CD4-positive, alpha-beta memory T cell (primary cell): ENCODE data around the gene ODF2. TPM values are rescaled to one million over a fixed set of nuclear protein-coding genes. Genes with fewer than 3 reads are reported as not detected.
"Not testable (repeated sequence)": the region's sequence is repeated elsewhere in the genome, so short reads cannot be mapped to it uniquely, and the experiment has no call there.

Experiments
- CTCF ChIA-PET: fragments of 350-600 bp; sonication (Branson Sonifier 250); formaldehyde crosslinking; loops from one replicate; lab custom pipeline; 2021; ENCODE audit warnings: inconsistent platforms; ENCODE audit not compliant: partially characterized antibody; lab: Charles Lee
- POLR2A ChIA-PET: fragments of 350-600 bp; sonication (Branson Sonifier 250); formaldehyde crosslinking; loops from one replicate; lab custom pipeline; 2021; ENCODE audit not compliant: partially characterized antibody; lab: Charles Lee
- DNase-seq, 5 donors: peaks; one replicate each; pipeline versions ENCODE4 v3.0.0 to v3.0.0-alpha.2; 2020 to 2022; ENCODE audit warnings: mixed read lengths in 1 of 5
- H3K27ac ChIP-seq: one replicate; pipeline ENCODE4 v1.7.0; 2013; ENCODE audit warnings: low read depth, low read length
- H3K27me3 ChIP-seq: 2 replicates; pipeline ENCODE4 v1.7.0; 2013; ENCODE audit warnings: mild to moderate bottlenecking, low read length, moderate library complexity; ENCODE audit not compliant: insufficient read depth
- H3K36me3 ChIP-seq: 2 replicates; pipeline ENCODE4 v1.7.0; 2013; ENCODE audit warnings: mild to moderate bottlenecking, low read length, moderate library complexity; ENCODE audit not compliant: insufficient read depth
- H3K4me1 ChIP-seq: 2 replicates; pipeline ENCODE4 v1.7.0; 2013; ENCODE audit warnings: mild to moderate bottlenecking, low read length, moderate library complexity; ENCODE audit not compliant: insufficient read depth
- H3K4me3 ChIP-seq, 2 donors: one replicate each; pipeline ENCODE4 v1.7.0; 2013; ENCODE audit warnings: low read length in 2 of 2, mild to moderate bottlenecking in 1 of 2
- H3K9me3 ChIP-seq, 2 donors: one replicate each; pipeline ENCODE4 v1.7.0; 2013; ENCODE audit warnings: low read length in 2 of 2, control low read depth in 1 of 2; ENCODE audit not compliant: control insufficient read depth in 1 of 2
- H3K27ac Mint-ChIP-seq, 7 donors: one replicate each; pipeline ENCODE4 v1.8.0; 2020 to 2021; ENCODE audit warnings: mixed read lengths in 7 of 7, mild to moderate bottlenecking in 6 of 7, inconsistent platforms in 3 of 7, moderate library complexity in 3 of 7
- H3K27me3 Mint-ChIP-seq, 2 donors: one replicate each; pipeline ENCODE4 v1.8.0; 2020 to 2021; ENCODE audit warnings: mixed read lengths in 2 of 2
- H3K36me3 Mint-ChIP-seq, 2 donors: one replicate each; pipeline ENCODE4 v1.8.0; 2020 to 2021; ENCODE audit warnings: mixed read lengths in 2 of 2, inconsistent platforms in 1 of 2, mild to moderate bottlenecking in 1 of 2
- H3K4me1 Mint-ChIP-seq, 4 donors: one replicate each; pipeline ENCODE4 v1.8.0; 2020 to 2021; ENCODE audit warnings: mixed read lengths in 4 of 4, mild to moderate bottlenecking in 1 of 4
- H3K4me3 Mint-ChIP-seq, 8 donors: one replicate each; pipeline ENCODE4 v1.8.0; 2020 to 2021; ENCODE audit warnings: mixed read lengths in 8 of 8, mild to moderate bottlenecking in 7 of 8, moderate library complexity in 6 of 8, inconsistent platforms in 3 of 8
- H3K9me3 Mint-ChIP-seq, 8 donors: one replicate each; pipeline ENCODE4 v1.8.0; 2020 to 2021; ENCODE audit warnings: mixed read lengths in 8 of 8, mild to moderate bottlenecking in 5 of 8, inconsistent platforms in 3 of 8, moderate library complexity in 1 of 8
- intact Hi-C: fragments of 100-400 bp; cut with micrococcal nuclease; formaldehyde crosslinking; loops from one replicate; pipeline ENCODE4 v1.15.1; 2023
- polyA plus RNA-seq, 2 donors: library from polyadenylated mRNA; unstranded; fragments of 300-500 nt; fragmentation: Illumina TruSeq; gene quantifications; one replicate each; pipeline ENCODE4 v1.2.3, GENCODE V29; 2021
- total RNA-seq, 2 experiments: library from RNA; stranded (reverse); gene quantifications; one replicate each; pipeline ENCODE4 v1.2.3, GENCODE V29; 2021

Gene ODF2
- total and polyA plus RNA-seq, 4 experiments from 2014 or later: 10.0 to 33.6 (median 28.5) TPM

GRCh38 chr9:128422783-128423150 lies 33.0 kb upstream of the ODF2 start:
- Mint-ChIP-seq H3K4me1 (peaks cover 0 to 13% (median 8%) of the 10 kb centered on the region in 4 donors), H3K27me3 (peaks cover 6% of the 10 kb centered on the region in 2 donors), H3K4me3 (peak overlapping the region in 3 of 8 donors; percentile 12 to 33 (median 25)), H3K36me3 (no peaks in the 10 kb centered on the region), H3K27ac (peak overlapping the region in 2 of 7 donors; percentile 25 to 32), H3K9me3 (no peaks in the 10 kb centered on the region)
- H3K27me3 ChIP-seq: peaks cover 5% of the 10 kb centered on the region
- no peaks in the 10 kb centered on the region for H3K36me3 ChIP-seq
- no peak overlapping the region for H3K4me3 ChIP-seq
- ChIA-PET CTCF (interaction anchor here (0.7 kb wide), 1 partner anchor 9 kb away, joined by 3 read pairs; no protein-coding TSS in a partner anchor), POLR2A (no interaction called here)
- no peak for DNase-seq
- H3K4me1 ChIP-seq: peaks cover 14% of the 10 kb centered on the region
- intact Hi-C loops: no loop called here
- no peaks in the 10 kb centered on the region for H3K9me3 ChIP-seq
- H3K27ac ChIP-seq: no peak overlapping the region

GRCh38 chr9:128423356-128423755 lies 32.5 kb upstream of the ODF2 start:
- Mint-ChIP-seq H3K4me1 (peaks cover 0 to 13% (median 8%) of the 10 kb centered on the region in 4 donors), H3K4me3 (peak overlapping the region in 1 of 8 donors; percentile 25), H3K27ac (peak overlapping the region in 1 of 7 donors; percentile 25)
- H3K9me3 Mint-ChIP-seq, H3K36me3 Mint-ChIP-seq, H3K4me3 ChIP-seq, H3K27me3 Mint-ChIP-seq, H3K9me3 ChIP-seq, H3K36me3 ChIP-seq, H3K27ac ChIP-seq, POLR2A ChIA-PET, DNase-seq, H3K27me3 ChIP-seq, intact Hi-C loops: not testable (repeated sequence)
- peaks cover 14% of the 10 kb centered on the region for H3K4me1 ChIP-seq
- CTCF ChIA-PET: interaction anchor here (0.7 kb wide), 1 partner anchor 10 kb away, joined by 3 read pairs; no protein-coding TSS in a partner anchor

DNA sequence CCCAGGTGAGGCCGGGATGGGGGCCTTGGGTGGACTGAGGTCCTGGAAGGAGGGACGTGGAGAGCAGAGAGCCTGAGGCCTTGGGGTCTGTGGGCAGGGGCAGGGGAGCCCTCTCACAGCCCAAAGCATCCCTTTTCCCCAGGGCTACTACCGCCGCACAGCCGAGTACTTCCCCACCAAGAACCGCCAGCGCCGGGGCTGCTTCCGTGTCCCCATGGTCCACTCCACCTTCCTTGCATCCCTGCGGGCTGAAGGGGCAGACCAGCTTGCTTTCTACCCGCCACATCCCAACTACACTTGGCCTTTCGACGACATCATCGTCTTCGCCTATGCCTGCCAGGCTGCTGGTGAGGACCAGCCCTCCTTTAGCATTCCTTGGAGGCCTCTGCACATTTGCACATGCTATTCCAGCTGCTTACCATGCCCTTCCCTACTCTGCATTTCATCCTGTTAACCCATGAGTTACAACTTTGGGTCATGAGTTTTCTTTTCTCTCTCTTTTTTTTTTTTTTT lies 31.5 kb upstream of the ODF2 start:
- CTCF ChIA-PET: no interaction called here

GRCh38 chr9:128428644-128429512 lies 26.9 kb upstream of the ODF2 start:
- Histone ChIP-seq H3K4me3 (no peak overlapping the region), H3K27me3 (no peaks in the 10 kb centered on the region), H3K9me3 (no peaks in the 10 kb centered on the region), H3K36me3 (no peaks in the 10 kb centered on the region), H3K27ac (no peak overlapping the region), H3K4me1 (no peaks in the 10 kb centered on the region)
- intact Hi-C loops: no loop called here
- POLR2A ChIA-PET: no interaction called here
- DNase-seq: no peak
- Mint-ChIP-seq H3K4me3 (no peak overlapping the region), H3K27ac (no peak overlapping the region), H3K27me3 (no peaks in the 10 kb centered on the region), H3K9me3 (no peaks in the 10 kb centered on the region), H3K36me3 (no peaks in the 10 kb centered on the region), H3K4me1 (no peaks in the 10 kb centered on the region)
- CTCF ChIA-PET: interaction anchor here (0.9 to 2.6 kb wide), 3 partner anchors 9 to 12 kb away, joined by 3 to 6 read pairs (median 6); no protein-coding TSS in a partner anchor

More for the DNA sequence above, 31.5 kb upstream of the ODF2 start:
- Histone ChIP-seq H3K27me3 (no peaks in the 10 kb centered on the region), H3K4me3 (no peak overlapping the region), H3K36me3 (no peaks in the 10 kb centered on the region), H3K9me3 (no peaks in the 10 kb centered on the region), H3K27ac (no peak overlapping the region), H3K4me1 (peaks cover 8% of the 10 kb centered on the region)
- no peaks in the 10 kb centered on the region for H3K9me3 Mint-ChIP-seq
- peaks cover 0 to 8% (median 5%) of the 10 kb centered on the region in 4 donors for H3K4me1 Mint-ChIP-seq
- H3K4me3 Mint-ChIP-seq: no peak overlapping the region
- POLR2A ChIA-PET: no interaction called here
- H3K27me3 Mint-ChIP-seq: peaks cover 0 to under 1% of the 10 kb centered on the region in 2 donors
- intact Hi-C loops: no loop called here
- no peak for DNase-seq
- peak overlapping the region in 1 of 7 donors; percentile 31 for H3K27ac Mint-ChIP-seq
- H3K36me3 Mint-ChIP-seq: no peaks in the 10 kb centered on the region

DNA sequence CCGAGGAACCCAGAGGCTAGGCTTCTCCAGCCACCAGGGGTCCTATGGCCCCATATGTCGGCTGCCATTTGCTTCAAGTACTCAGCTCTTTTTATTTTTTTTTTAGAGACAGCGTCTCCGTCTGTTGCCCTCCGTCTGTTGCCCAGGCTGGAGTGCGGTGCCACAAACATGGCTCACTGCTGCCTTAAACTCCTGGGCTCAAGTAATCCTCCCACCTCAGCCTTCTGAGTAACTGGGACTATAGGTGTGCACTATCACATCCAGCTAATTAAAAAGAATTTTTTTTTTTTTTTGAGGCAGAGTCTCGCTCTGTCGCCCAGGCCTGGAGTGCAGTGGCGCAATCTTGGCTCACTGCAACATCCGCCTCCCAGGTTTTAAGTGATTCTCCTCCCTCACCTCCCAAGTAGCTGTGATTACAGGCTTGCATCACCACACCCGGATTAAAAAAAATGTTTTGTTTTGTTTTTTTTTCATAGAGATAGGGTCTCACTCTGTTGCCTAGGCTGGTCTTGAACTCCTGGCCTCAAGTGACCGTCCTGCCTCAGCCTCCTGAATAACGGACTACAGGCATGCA lies 26.2 kb upstream of the ODF2 start:
- Mint-ChIP-seq H3K27ac (no peak overlapping the region), H3K4me3 (no peak overlapping the region), H3K4me1 (no peaks in the 10 kb centered on the region), H3K27me3 (no peaks in the 10 kb centered on the region), H3K36me3 (no peaks in the 10 kb centered on the region), H3K9me3 (no peaks in the 10 kb centered on the region)
- Histone ChIP-seq H3K27me3 (no peaks in the 10 kb centered on the region), H3K9me3 (no peaks in the 10 kb centered on the region), H3K36me3 (no peaks in the 10 kb centered on the region), H3K4me1 (no peaks in the 10 kb centered on the region), H3K4me3 (no peak overlapping the region), H3K27ac (no peak overlapping the region)
- intact Hi-C loops: no loop called here
- CTCF ChIA-PET: interaction anchor here (0.9 to 1.0 kb wide), 3 partner anchors 9 to 10 kb away, joined by 3 to 6 read pairs (median 4); no protein-coding TSS in a partner anchor
- no peak for DNase-seq
- POLR2A ChIA-PET: no interaction called here

- Histone ChIP-seq H3K4me3 (no peak overlapping the region), H3K27ac (no peak overlapping the region), H3K36me3 (no peaks in the 10 kb centered on the region), H3K4me1 (no peaks in the 10 kb centered on the region), H3K9me3 (no peaks in the 10 kb centered on the region), H3K27me3 (no peaks in the 10 kb centered on the region)
- Mint-ChIP-seq H3K27me3 (no peaks in the 10 kb centered on the region), H3K36me3 (no peaks in the 10 kb centered on the region), H3K4me3 (no peak overlapping the region), H3K4me1 (no peaks in the 10 kb centered on the region), H3K27ac (no peak overlapping the region), H3K9me3 (no peaks in the 10 kb centered on the region)
- CTCF ChIA-PET: interaction anchor here (0.7 kb wide), 1 partner anchor 9 kb away, joined by 3 read pairs; no protein-coding TSS in a partner anchor
- POLR2A ChIA-PET: no interaction called here
- DNase-seq: no peak
- intact Hi-C loops: no loop called here
Measured at GRCh38 chr9:128431207-128431606, 24.6 kb upstream of the ODF2 start.

DNA sequence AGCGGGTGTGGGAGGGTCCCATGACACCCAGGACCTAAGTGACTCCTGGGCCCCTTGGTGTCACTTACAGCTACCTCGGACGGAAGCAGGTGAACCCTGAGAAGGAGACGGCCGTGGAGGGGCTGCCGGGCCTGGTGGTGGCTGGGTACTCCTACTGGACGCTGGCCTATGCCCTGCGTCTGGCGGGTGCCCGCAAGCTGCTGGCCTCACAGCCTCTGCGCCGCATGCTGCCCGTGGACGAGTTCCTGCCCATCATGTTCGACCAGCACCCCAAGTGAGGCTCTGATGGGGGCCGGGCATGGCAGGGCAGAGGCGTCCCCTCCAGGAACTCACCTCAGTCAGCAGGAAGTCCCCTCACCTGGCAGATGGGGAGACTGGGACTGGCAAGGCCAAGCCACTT lies 21.5 kb upstream of the ODF2 start:
- no peaks in the 10 kb centered on the region for H3K27me3 Mint-ChIP-seq
- DNase-seq: no peak
- Histone ChIP-seq H3K4me1 (peaks cover 7% of the 10 kb centered on the region), H3K4me3 (no peak overlapping the region), H3K36me3 (no peaks in the 10 kb centered on the region), H3K27ac (no peak overlapping the region), H3K9me3 (no peaks in the 10 kb centered on the region), H3K27me3 (no peaks in the 10 kb centered on the region)
- H3K27ac Mint-ChIP-seq: no peak overlapping the region
- no peaks in the 10 kb centered on the region for H3K36me3 Mint-ChIP-seq
- ChIA-PET POLR2A (no interaction called here), CTCF (no interaction called here)
- no peaks in the 10 kb centered on the region for H3K9me3 Mint-ChIP-seq
- H3K4me3 Mint-ChIP-seq: no peak overlapping the region
- H3K4me1 Mint-ChIP-seq: peaks cover 0 to 10% (median 3%) of the 10 kb centered on the region in 4 donors
- intact Hi-C loops: no loop called here
